GM13976 (cell line): Measurements from ENCODE around the gene CTDSP2.

Experiments used
- DNase-seq: peaks from one replicate; pipeline ENCODE4 v3.0.0; 2012; ENCODE audit warnings: low spot score
- in situ Hi-C: fragments of 300-500 bp; cut with MboI; formaldehyde crosslinking; loops from one replicate; pipeline ENCODE4 v1.12.0; 2022; ENCODE audit warnings: low sequenced_read_pairs, mixed read lengths, inconsistent platforms; ENCODE audit not compliant: unreplicated experiment
- TF ChIP-seq, protein P1 (sequence below): IDR thresholded peaks from 2 replicates; pipeline ENCODE4 v1.5.1; 2012; ENCODE audit warnings: borderline replicate concordance, mild to moderate bottlenecking; ENCODE audit not compliant: insufficient read depth; ENCODE audit errors: extremely low read depth, missing control alignments, control extremely low read depth

The CTDSP2 gene

DNA sequence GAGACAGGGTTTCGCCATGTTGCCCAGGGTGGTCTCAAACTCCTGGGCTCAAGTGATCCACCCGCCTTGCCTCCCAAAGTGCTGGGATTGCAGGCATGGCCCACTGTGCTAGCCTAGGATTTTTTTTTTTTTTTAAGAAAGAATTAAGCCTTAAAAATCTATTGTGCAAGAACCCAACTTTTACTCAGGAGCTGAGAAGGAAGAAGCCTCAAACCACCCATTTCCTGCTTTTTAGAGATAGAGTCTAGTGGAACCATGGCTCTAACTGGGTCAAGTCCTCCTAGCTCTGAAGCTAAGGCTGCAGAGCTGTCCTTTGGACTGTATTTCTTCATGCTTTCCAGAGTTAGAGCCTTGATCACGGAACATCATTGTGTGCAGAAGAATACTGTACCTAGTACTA, 65.3 kb downstream of the CTDSP2 start:
- TF ChIP-seq, protein P1, sequence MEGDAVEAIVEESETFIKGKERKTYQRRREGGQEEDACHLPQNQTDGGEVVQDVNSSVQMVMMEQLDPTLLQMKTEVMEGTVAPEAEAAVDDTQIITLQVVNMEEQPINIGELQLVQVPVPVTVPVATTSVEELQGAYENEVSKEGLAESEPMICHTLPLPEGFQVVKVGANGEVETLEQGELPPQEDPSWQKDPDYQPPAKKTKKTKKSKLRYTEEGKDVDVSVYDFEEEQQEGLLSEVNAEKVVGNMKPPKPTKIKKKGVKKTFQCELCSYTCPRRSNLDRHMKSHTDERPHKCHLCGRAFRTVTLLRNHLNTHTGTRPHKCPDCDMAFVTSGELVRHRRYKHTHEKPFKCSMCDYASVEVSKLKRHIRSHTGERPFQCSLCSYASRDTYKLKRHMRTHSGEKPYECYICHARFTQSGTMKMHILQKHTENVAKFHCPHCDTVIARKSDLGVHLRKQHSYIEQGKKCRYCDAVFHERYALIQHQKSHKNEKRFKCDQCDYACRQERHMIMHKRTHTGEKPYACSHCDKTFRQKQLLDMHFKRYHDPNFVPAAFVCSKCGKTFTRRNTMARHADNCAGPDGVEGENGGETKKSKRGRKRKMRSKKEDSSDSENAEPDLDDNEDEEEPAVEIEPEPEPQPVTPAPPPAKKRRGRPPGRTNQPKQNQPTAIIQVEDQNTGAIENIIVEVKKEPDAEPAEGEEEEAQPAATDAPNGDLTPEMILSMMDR, result no peak
- no peak for DNase-seq
- in situ Hi-C loops, result no loop called here

GRCh38 chr12:57780284-57780897, 66.1 kb downstream of the CTDSP2 start:
- TF ChIP-seq, protein P1, result no peak
- no peak for DNase-seq
- in situ Hi-C loops, result no loop called here

DNA sequence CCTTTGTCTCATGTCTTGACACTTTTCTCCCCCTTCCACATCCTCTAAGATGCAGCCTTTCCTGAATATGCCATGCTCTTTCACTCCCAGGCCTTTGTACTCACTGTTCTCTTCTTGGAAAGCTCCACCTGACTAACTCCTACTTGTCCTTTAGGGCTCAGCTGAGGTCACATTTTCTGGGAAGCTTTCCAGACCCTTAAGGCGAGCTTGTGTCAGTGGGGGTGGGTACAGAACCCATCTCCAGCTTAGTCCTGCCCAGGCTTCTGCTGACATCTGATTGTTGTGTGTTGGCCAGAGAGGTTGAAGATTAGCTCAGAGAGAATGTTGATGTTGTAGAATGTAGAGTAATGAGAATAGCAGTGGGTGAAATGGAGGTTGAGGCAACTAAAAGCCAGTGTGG, 66.8 kb downstream of the CTDSP2 start:
- in situ Hi-C loops, result no loop called here
- TF ChIP-seq, protein P1, result no peak
- no peak for DNase-seq

GRCh38 chr12:57777911-57778310, 68.6 kb downstream of the CTDSP2 start:
- in situ Hi-C loops, result no loop called here
- DNase-seq, result no peak
- TF ChIP-seq, protein P1, result no peak

DNA sequence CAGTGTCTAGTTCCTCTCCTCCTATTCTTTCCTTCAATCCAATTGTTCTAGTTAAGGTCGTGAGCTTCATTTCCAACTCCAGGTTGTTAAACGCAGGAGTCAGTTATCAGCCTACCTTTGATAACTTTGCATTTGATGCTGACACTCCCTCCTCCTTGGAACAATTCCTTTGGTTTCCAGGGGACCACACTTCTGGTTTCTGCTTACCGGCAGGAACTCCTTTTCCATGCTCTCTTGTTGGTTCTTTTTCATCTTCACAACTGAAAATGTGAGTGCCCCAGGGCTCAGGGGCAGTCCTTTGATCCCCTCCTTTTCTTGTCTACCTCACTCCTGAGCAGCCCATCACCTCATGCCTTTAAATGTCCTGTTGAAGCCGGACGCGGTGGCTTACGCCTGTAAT, 69.2 kb downstream of the CTDSP2 start:
- in situ Hi-C loops, result no loop called here
- TF ChIP-seq, protein P1, result no peak
- no peak for DNase-seq

DNA sequence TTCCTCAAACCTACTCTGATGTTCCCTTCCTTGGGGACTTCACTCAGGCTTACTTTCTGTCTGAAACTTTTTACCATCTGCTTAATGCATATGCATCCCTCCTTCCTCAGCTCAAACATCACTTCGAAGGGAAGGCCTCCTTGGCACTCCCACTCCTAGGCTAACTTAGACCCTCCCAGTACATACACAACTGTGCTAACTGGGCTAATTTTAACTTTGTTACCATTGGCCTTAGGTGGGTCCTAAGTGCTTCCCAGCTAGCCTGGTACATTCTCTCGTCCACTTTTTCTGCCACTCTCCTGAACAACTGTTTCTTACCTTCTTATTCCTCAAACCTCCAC, 70.3 kb downstream of the CTDSP2 start:
- TF ChIP-seq, protein P1, result no peak
- in situ Hi-C loops, result no loop called here
- no peak for DNase-seq
